ENCODE results near the gene DTNA.

- TF ChIP-seq CTCF (IDR thresholded peaks at IDR 0.05; ENCODE audit: poor library complexity, severe bottlenecking): no peak
- no peak for TF ChIP-seq EP300 (conservative IDR thresholded peaks at IDR 0.05; ENCODE audit: poor library complexity, severe bottlenecking)
- TF ChIP-seq EZH2 (IDR thresholded peaks at IDR 0.05; ENCODE audit: borderline replicate concordance, insufficient read depth, low read length, poor library complexity, severe bottlenecking): no peak
- no peak for TF ChIP-seq POLR2AphosphoS5 (IDR thresholded peaks at IDR 0.05)
- TF ChIP-seq SMC3 (conservative IDR thresholded peaks at IDR 0.05; ENCODE audit: poor library complexity): no peak
- no peak for TF ChIP-seq REST (IDR thresholded peaks at IDR 0.05; ENCODE audit: borderline replicate concordance)
These were observed 2.4 kb upstream of the DTNA start for GRCh38 chr18:34707670-34708069.
